Hepatocyte (in vitro differentiated cells): ENCODE data around the gene TMEM35B. TPM values are rescaled to one million over a fixed set of nuclear protein-coding genes. Genes with fewer than 3 reads are reported as not detected.

Experiments used
- DNase-seq: peaks from one replicate; pipeline ENCODE4 v3.0.0-alpha.2; 2016; ENCODE audit warnings: low spot score
- H2AFZ ChIP-seq: fragments of 200-600 bp; sonication (generic); 2 replicates; pipeline ENCODE4 v1.6.0; 2016; ENCODE audit warnings: antibody characterized with exemption, mild to moderate bottlenecking
- H3K27ac ChIP-seq: fragments of 200-600 bp; sonication (generic); 2 replicates; pipeline ENCODE4 v1.5.1; 2016; ENCODE audit warnings: mild to moderate bottlenecking
- H3K27me3 ChIP-seq: fragments of 200-600 bp; sonication (generic); 2 replicates; pipeline ENCODE4 v1.6.1; 2016
- H3K36me3 ChIP-seq: fragments of 200-600 bp; sonication (generic); replicated peaks from 2 replicates; pipeline ENCODE4 v1.5.1; 2016; ENCODE audit warnings: low read depth; ENCODE audit not compliant: insufficient read depth
- H3K4me1 ChIP-seq: fragments of 200-600 bp; sonication (generic); 2 replicates; pipeline ENCODE4 v1.5.1; 2016; ENCODE audit warnings: mild to moderate bottlenecking, moderate library complexity; ENCODE audit not compliant: insufficient read depth
- H3K4me2 ChIP-seq: fragments of 200-600 bp; sonication (generic); 2 replicates; pipeline ENCODE4 v1.6.0; 2016
- H3K4me3 ChIP-seq: fragments of 200-600 bp; sonication (generic); 2 replicates; pipeline ENCODE4 v1.5.1; 2016; ENCODE audit warnings: mild to moderate bottlenecking
- H3K79me2 ChIP-seq: fragments of 200-600 bp; sonication (generic); 2 replicates; pipeline ENCODE4 v1.6.0; 2017; ENCODE audit warnings: mild to moderate bottlenecking
- H3K9me2 ChIP-seq: fragments of 200-600 bp; sonication (generic); replicated peaks from 2 replicates; pipeline ENCODE4 v1.6.0; 2017; ENCODE audit warnings: mild to moderate bottlenecking; ENCODE audit not compliant: insufficient read depth
- H3K9me3 ChIP-seq: fragments of 200-600 bp; sonication (generic); 2 replicates; pipeline ENCODE4 v1.5.1; 2016; ENCODE audit warnings: low read depth, mild to moderate bottlenecking
- H4K20me1 ChIP-seq: fragments of 200-600 bp; sonication (generic); 2 replicates; pipeline ENCODE4 v1.6.0; 2016; ENCODE audit warnings: mild to moderate bottlenecking; ENCODE audit not compliant: insufficient read depth, poor library complexity, severe bottlenecking
- EZH2 ChIP-seq: fragments of 200-600 bp; sonication (generic); IDR thresholded peaks from 2 replicates; pipeline ENCODE4 v1.6.1; 2016; ENCODE audit warnings: antibody characterized with exemption, mild to moderate bottlenecking, borderline replicate concordance
- EZH2phosphoT487 ChIP-seq: fragments of 200-600 bp; sonication (generic); IDR thresholded peaks from one replicate; pipeline ENCODE4 v1.6.1; 2018; ENCODE audit warnings: antibody characterized with exemption, mild to moderate bottlenecking, low read depth, moderate library complexity; ENCODE audit not compliant: unreplicated experiment, severe bottlenecking
- WGBS: methylation state at CpG from one replicate; pipeline ENCODE4 v1.1.6; 2016; ENCODE audit warnings: low lambda C conversion rate; ENCODE audit errors: missing lambda C conversion rate; 5-methylcytosine and 5-hydroxymethylcytosine counted together
- polyA plus RNA-seq: library from polyadenylated mRNA; unstranded; fragments of >200 nt; fragmentation: Nextera tagmentation; extraction: Ambion mirVana; gene quantifications from 2 replicates; pipeline ENCODE4 v1.2.1, GENCODE V29; 2016
- total RNA-seq: library from RNA; depleted of rRNA; stranded (reverse); fragments of >200 nt; gene quantifications from 2 replicates; pipeline ENCODE4 v1.2.3, GENCODE V29; 2014
- TF ChIP-seq, protein P1 (sequence below): fragments of 200-600 bp; sonication (generic); IDR thresholded peaks from 2 replicates; pipeline ENCODE4 v1.5.1; 2016; ENCODE audit warnings: antibody characterized with exemption, mild to moderate bottlenecking; ENCODE audit not compliant: poor library complexity

The TMEM35B gene
- total and polyA plus RNA-seq, 2 experiments from 2014 or later: 37.5 to 51.8 TPM

DNA sequence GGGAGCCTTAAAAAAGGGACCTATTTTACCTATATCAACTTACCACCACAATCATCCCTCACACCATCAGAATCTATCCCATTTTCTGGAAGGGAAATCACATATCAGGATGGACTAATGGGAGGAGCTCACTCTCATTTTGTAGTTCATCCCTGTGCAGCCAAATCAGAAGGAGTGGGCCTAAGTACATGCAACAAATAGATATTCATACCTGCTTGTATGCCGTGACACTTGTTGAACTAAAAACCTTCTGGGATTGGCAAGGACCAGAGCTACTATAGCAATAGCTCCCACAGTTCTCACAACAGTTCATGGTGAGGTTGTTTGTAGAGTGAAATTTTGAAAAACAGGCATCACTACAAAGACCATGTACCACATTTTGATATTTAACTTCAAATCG, 29.3 kb upstream of the TMEM35B start:
- 97% methylated on average over 2 of the region's 2 CpGs for WGBS
- Histone ChIP-seq H3K79me2 (no peaks in the 10 kb centered on the region), H2AFZ (no peak overlapping the region), H3K4me2 (no peak overlapping the region), H3K27ac (no peak overlapping the region), H4K20me1 (no peaks in the 10 kb centered on the region), H3K36me3 (no peaks in the 10 kb centered on the region), H3K27me3 (no peaks in the 10 kb centered on the region), H3K4me1 (no peaks in the 10 kb centered on the region), H3K4me3 (no peak overlapping the region), H3K9me2 (no peaks in the 10 kb centered on the region), H3K9me3 (no peaks in the 10 kb centered on the region)
- TF ChIP-seq EZH2phosphoT487 (no peak), EZH2 (no peak)
- TF ChIP-seq, protein P1, sequence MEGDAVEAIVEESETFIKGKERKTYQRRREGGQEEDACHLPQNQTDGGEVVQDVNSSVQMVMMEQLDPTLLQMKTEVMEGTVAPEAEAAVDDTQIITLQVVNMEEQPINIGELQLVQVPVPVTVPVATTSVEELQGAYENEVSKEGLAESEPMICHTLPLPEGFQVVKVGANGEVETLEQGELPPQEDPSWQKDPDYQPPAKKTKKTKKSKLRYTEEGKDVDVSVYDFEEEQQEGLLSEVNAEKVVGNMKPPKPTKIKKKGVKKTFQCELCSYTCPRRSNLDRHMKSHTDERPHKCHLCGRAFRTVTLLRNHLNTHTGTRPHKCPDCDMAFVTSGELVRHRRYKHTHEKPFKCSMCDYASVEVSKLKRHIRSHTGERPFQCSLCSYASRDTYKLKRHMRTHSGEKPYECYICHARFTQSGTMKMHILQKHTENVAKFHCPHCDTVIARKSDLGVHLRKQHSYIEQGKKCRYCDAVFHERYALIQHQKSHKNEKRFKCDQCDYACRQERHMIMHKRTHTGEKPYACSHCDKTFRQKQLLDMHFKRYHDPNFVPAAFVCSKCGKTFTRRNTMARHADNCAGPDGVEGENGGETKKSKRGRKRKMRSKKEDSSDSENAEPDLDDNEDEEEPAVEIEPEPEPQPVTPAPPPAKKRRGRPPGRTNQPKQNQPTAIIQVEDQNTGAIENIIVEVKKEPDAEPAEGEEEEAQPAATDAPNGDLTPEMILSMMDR: no peak
- DNase-seq: no peak

DNA sequence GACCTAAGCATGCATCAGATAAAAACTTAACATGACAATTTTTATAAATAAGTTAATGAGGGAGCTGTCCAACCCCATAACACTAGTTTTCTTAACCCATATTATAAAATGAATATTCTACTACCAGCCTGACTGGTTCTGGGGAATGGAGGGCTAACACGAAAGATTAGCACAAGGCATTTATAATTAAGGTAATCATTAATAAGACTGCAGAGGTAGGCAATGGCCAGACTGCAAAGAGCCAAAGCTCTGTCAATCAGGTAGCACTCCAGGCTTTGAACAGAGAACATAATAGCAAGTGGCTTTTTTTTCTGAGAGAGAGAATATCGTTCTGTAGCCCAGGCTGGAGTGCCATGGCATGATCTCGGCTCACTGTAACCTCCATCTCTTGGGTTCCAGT, 20.6 kb upstream of the TMEM35B start:
- TF ChIP-seq EZH2 (no peak), EZH2phosphoT487 (no peak)
- TF ChIP-seq, protein P1: no peak
- H3K4me3 ChIP-seq: no peak overlapping the region
- no peak for DNase-seq
- H3K9me3 ChIP-seq: no peaks in the 10 kb centered on the region
- no peaks in the 10 kb centered on the region for H3K79me2 ChIP-seq
- 93% methylated on average over 3 of the region's 3 CpGs for WGBS
- no peaks in the 10 kb centered on the region for H4K20me1 ChIP-seq
- H3K4me1 ChIP-seq: no peaks in the 10 kb centered on the region
- H3K4me2 ChIP-seq: no peak overlapping the region
- H3K36me3 ChIP-seq: no peaks in the 10 kb centered on the region
- H2AFZ ChIP-seq: no peak overlapping the region
- H3K27me3 ChIP-seq: no peaks in the 10 kb centered on the region
- no peaks in the 10 kb centered on the region for H3K9me2 ChIP-seq
- no peak overlapping the region for H3K27ac ChIP-seq

DNA sequence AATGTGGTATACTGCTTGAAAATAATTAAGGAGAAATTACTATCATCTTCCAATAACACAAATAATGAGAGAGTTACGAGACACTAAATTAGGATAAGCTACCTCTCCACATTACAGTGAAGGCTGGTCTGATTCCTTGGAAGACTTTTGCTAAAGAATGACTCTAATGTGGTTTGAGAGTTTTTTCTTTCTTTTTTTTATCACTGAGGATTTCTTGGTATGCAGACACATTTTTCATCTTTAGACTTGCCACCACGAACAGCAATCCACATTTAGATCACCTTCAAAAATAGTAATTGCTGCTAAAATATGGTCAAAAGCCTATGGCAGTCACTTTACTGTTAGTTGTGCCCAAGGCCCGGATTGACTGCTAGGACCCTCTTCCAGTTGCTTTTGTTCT, 16.6 kb upstream of the TMEM35B start:
- no peak overlapping the region for H3K27ac ChIP-seq
- H3K27me3 ChIP-seq: no peaks in the 10 kb centered on the region
- H3K79me2 ChIP-seq: no peaks in the 10 kb centered on the region
- no peak overlapping the region for H2AFZ ChIP-seq
- no peaks in the 10 kb centered on the region for H3K9me3 ChIP-seq
- no peaks in the 10 kb centered on the region for H3K9me2 ChIP-seq
- H4K20me1 ChIP-seq: no peaks in the 10 kb centered on the region
- H3K36me3 ChIP-seq: no peaks in the 10 kb centered on the region
- H3K4me2 ChIP-seq: no peak overlapping the region
- no peak overlapping the region for H3K4me3 ChIP-seq
- TF ChIP-seq EZH2phosphoT487 (no peak), EZH2 (no peak)
- TF ChIP-seq, protein P1: no peak
- H3K4me1 ChIP-seq: no peaks in the 10 kb centered on the region
- DNase-seq: no peak
- WGBS: 85% methylated on average over 3 of the region's 3 CpGs

DNA sequence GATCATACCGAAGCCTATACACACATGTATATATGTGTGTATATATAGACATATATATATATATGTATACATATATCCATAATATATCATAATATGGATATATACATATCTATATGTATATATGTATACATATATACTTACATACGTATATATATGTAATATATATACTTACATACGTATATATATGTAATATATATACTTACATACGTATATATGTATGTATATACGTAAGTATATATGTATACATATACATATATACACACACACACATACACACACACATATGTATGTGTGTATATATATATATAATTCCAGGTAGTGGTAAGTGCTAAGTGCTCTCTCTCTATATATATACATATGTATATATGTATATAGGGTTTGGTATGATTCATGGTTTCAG, 9.7 kb upstream of the TMEM35B start:
- no peak for TF ChIP-seq EZH2
- 97% methylated on average over 5 of the region's 5 CpGs for WGBS
- DNase-seq: no peak

More for the DNA sequence above, 9.7 kb upstream of the TMEM35B start:
- Histone ChIP-seq H3K9me2 (no peaks in the 10 kb centered on the region), H3K4me2 (no peak overlapping the region), H4K20me1 (no peaks in the 10 kb centered on the region), H3K4me1 (no peaks in the 10 kb centered on the region), H2AFZ (no peak overlapping the region), H3K27ac (no peak overlapping the region), H3K79me2 (no peaks in the 10 kb centered on the region), H3K36me3 (no peaks in the 10 kb centered on the region), H3K9me3 (no peaks in the 10 kb centered on the region), H3K27me3 (no peaks in the 10 kb centered on the region), H3K4me3 (no peak overlapping the region)
